IPS-15b (cell line): Measurements from ENCODE around the gene MED22.
"Not testable (repeated sequence)": the region's sequence is repeated elsewhere in the genome, so short reads cannot be mapped to it uniquely, and the experiment has no call there.

Experiments used
- H3K27me3 ChIP-seq: one replicate; pipeline ENCODE4 v1.6.1; 2013; ENCODE audit warnings: low read length; ENCODE audit not compliant: control insufficient read depth, insufficient read depth
- H3K36me3 ChIP-seq: one replicate; pipeline ENCODE4 v1.6.1; 2013; ENCODE audit warnings: low read length; ENCODE audit not compliant: control insufficient read depth, insufficient read depth
- H3K4me1 ChIP-seq: one replicate; pipeline ENCODE4 v1.6.1; 2013; ENCODE audit warnings: mild to moderate bottlenecking, low read length; ENCODE audit not compliant: control insufficient read depth, insufficient read depth
- H3K4me3 ChIP-seq: one replicate; pipeline ENCODE4 v1.5.1; 2013; ENCODE audit warnings: low read depth, low read length
- H3K9ac ChIP-seq: one replicate; pipeline ENCODE4 v1.6.1; 2013; ENCODE audit warnings: low read depth, mild to moderate bottlenecking, low read length
- H3K9me3 ChIP-seq: one replicate; pipeline ENCODE4 v1.6.1; 2013; ENCODE audit warnings: mild to moderate bottlenecking, low read length; ENCODE audit not compliant: control insufficient read depth, insufficient read depth

Gene MED22

GRCh38 chr9:133340916-133341315 is 7.0 kb downstream of the MED22 start:
- no peak overlapping the region for H3K4me3 ChIP-seq

GRCh38 chr9:133340256-133340655 is 7.7 kb downstream of the MED22 start:
- H3K4me1 ChIP-seq, result no peaks in the 10 kb centered on the region
- peaks cover 51% of the 10 kb centered on the region for H3K36me3 ChIP-seq
- H3K9ac ChIP-seq, result no peak overlapping the region
- no peaks in the 10 kb centered on the region for H3K9me3 ChIP-seq
- no peaks in the 10 kb centered on the region for H3K27me3 ChIP-seq
- no peak overlapping the region for H3K4me3 ChIP-seq

More at GRCh38 chr9:133340916-133341315, 7.0 kb downstream of the MED22 start:
- no peak overlapping the region for H3K9ac ChIP-seq
- no peaks in the 10 kb centered on the region for H3K27me3 ChIP-seq
- H3K9me3 ChIP-seq, result no peaks in the 10 kb centered on the region
- H3K4me1 ChIP-seq, result no peaks in the 10 kb centered on the region
- H3K36me3 ChIP-seq, result peaks cover 58% of the 10 kb centered on the region

GRCh38 chr9:133339641-133340040 is 8.3 kb downstream of the MED22 start:
- peaks cover 45% of the 10 kb centered on the region for H3K36me3 ChIP-seq
- peaks cover 2% of the 10 kb centered on the region for H3K4me1 ChIP-seq
- no peak overlapping the region for H3K4me3 ChIP-seq
- H3K9me3 ChIP-seq, result no peaks in the 10 kb centered on the region
- H3K9ac ChIP-seq, result no peak overlapping the region
- H3K27me3 ChIP-seq, result no peaks in the 10 kb centered on the region

GRCh38 chr9:133335924-133336811 is 11.8 kb downstream of the MED22 start, which contains the start of gene SURF6:
TSS of gene SURF6 (minus strand) at chr9:133336188. CDS start at chr9:133336132, 56 bp downstream.
- Histone ChIP-seq H3K27me3 (no peaks in the 10 kb centered on the region), H3K36me3 (peaks cover 45% of the 10 kb centered on the region), H3K4me1 (peaks cover 7% of the 10 kb centered on the region), H3K4me3 (peak within 1 kb of the TSS; percentile 78), H3K9ac (peak within 1 kb of the TSS; percentile 87), H3K9me3 (no peaks in the 10 kb centered on the region)

GRCh38 chr9:133334888-133335287 is 13.0 kb downstream of the MED22 start:
- Histone ChIP-seq H3K4me3 (peak overlapping the region; percentile 78), H3K9ac (peak overlapping the region; percentile 87), H3K36me3 (peaks cover 38% of the 10 kb centered on the region)
- H3K27me3 ChIP-seq, H3K9me3 ChIP-seq, H3K4me1 ChIP-seq: not testable (repeated sequence)

GRCh38 chr9:133334161-133334560 is 13.8 kb downstream of the MED22 start:
- Histone ChIP-seq H3K9me3 (no peaks in the 10 kb centered on the region), H3K27me3 (no peaks in the 10 kb centered on the region), H3K4me1 (peaks cover 7% of the 10 kb centered on the region), H3K9ac (no peak overlapping the region), H3K36me3 (peaks cover 34% of the 10 kb centered on the region), H3K4me3 (no peak overlapping the region)

GRCh38 chr9:133333566-133333965 is 14.4 kb downstream of the MED22 start:
- Histone ChIP-seq H3K27me3 (no peaks in the 10 kb centered on the region), H3K4me3 (no peak overlapping the region), H3K9ac (no peak overlapping the region), H3K9me3 (no peaks in the 10 kb centered on the region), H3K4me1 (peaks cover 7% of the 10 kb centered on the region), H3K36me3 (peaks cover 34% of the 10 kb centered on the region)

GRCh38 chr9:133333011-133333410 is 14.9 kb downstream of the MED22 start:
- H3K36me3 ChIP-seq, result peaks cover 34% of the 10 kb centered on the region
- no peaks in the 10 kb centered on the region for H3K27me3 ChIP-seq
- no peak overlapping the region for H3K4me3 ChIP-seq
- H3K4me1 ChIP-seq, result peaks cover 7% of the 10 kb centered on the region
- H3K9me3 ChIP-seq, result no peaks in the 10 kb centered on the region
- no peak overlapping the region for H3K9ac ChIP-seq

- Histone ChIP-seq H3K9ac (no peak overlapping the region), H3K36me3 (peaks cover 34% of the 10 kb centered on the region), H3K9me3 (no peaks in the 10 kb centered on the region), H3K4me3 (no peak overlapping the region), H3K4me1 (peaks cover 7% of the 10 kb centered on the region), H3K27me3 (no peaks in the 10 kb centered on the region)
These were observed 15.6 kb downstream of the MED22 start for GRCh38 chr9:133332381-133332730.

- Histone ChIP-seq H3K4me1 (peaks cover 7% of the 10 kb centered on the region), H3K9me3 (no peaks in the 10 kb centered on the region), H3K4me3 (no peak overlapping the region), H3K9ac (no peak overlapping the region), H3K27me3 (no peaks in the 10 kb centered on the region), H3K36me3 (peaks cover 34% of the 10 kb centered on the region)
These were observed 16.1 kb downstream of the MED22 start for GRCh38 chr9:133331641-133332380.

- H3K4me1 ChIP-seq, result peaks cover 7% of the 10 kb centered on the region
- H3K4me3 ChIP-seq, result no peak overlapping the region
- H3K36me3 ChIP-seq, result peaks cover 34% of the 10 kb centered on the region
- H3K27me3 ChIP-seq, result no peaks in the 10 kb centered on the region
- H3K9me3 ChIP-seq, result no peaks in the 10 kb centered on the region
- no peak overlapping the region for H3K9ac ChIP-seq
These were observed 16.7 kb downstream of the MED22 start for GRCh38 chr9:133331221-133331620.
